HL-60 (cell line): ENCODE measurements around the gene PDCD2L.
A peak's percentile ranks its signal among the peaks of the same experiment; 100 is the strongest.

Experiments
- DNase-seq, 2 experiments: peaks; one replicate each; pipeline ENCODE4 v3.0.0-alpha.2; 2010 to 2020; ENCODE audit warnings: low read depth in 1 of 2, low spot score in 1 of 2
- H3K27ac ChIP-seq: fragments of 250-450 bp; sonication (Bioruptor Pico); replicated peaks from 2 replicates; pipeline ENCODE4 v1.5.1; 2020; ENCODE audit warnings: mild to moderate bottlenecking, moderate library complexity
- H3K27me3 ChIP-seq: fragments of 250-450 bp; sonication (Bioruptor Pico); 2 replicates; pipeline ENCODE4 v1.5.1; 2021; ENCODE audit warnings: mild to moderate bottlenecking, moderate library complexity; ENCODE audit not compliant: insufficient read depth, poor library complexity, severe bottlenecking
- H3K4me3 ChIP-seq: replicated peaks from 2 replicates; pipeline ENCODE4 v1.5.1; 2011; ENCODE audit warnings: mild to moderate bottlenecking, control low read depth, low read length; ENCODE audit not compliant: insufficient read depth
- GABPA ChIP-seq: IDR thresholded peaks from 2 replicates; pipeline ENCODE4 v1.6.1; 2012; ENCODE audit warnings: low read depth
- POLR2AphosphoS5 ChIP-seq: IDR thresholded peaks from 2 replicates; pipeline ENCODE4 v1.6.1; 2012; ENCODE audit warnings: low read depth
- REST ChIP-seq: IDR thresholded peaks from 2 replicates; pipeline ENCODE4 v1.6.1; 2012; ENCODE audit warnings: low read depth; ENCODE audit not compliant: insufficient replicate concordance
- SPI1 ChIP-seq: IDR thresholded peaks from 2 replicates; pipeline ENCODE4 v1.6.1; 2012; ENCODE audit warnings: low read depth, mild to moderate bottlenecking, borderline replicate concordance
- TF ChIP-seq, protein P1 (sequence below): IDR thresholded peaks from one replicate; pipeline ENCODE4 v1.5.1; 2011; ENCODE audit warnings: low read length, control low read depth, inconsistent platforms; ENCODE audit not compliant: insufficient read depth

Gene PDCD2L

GRCh38 chr19:34403784-34404108, 453 bp upstream of the PDCD2L start:
- no peak for TF ChIP-seq SPI1
- peak overlapping the region; percentile 66 for H3K27ac ChIP-seq
- H3K27me3 ChIP-seq = no peaks in the 10 kb centered on the region

DNA sequence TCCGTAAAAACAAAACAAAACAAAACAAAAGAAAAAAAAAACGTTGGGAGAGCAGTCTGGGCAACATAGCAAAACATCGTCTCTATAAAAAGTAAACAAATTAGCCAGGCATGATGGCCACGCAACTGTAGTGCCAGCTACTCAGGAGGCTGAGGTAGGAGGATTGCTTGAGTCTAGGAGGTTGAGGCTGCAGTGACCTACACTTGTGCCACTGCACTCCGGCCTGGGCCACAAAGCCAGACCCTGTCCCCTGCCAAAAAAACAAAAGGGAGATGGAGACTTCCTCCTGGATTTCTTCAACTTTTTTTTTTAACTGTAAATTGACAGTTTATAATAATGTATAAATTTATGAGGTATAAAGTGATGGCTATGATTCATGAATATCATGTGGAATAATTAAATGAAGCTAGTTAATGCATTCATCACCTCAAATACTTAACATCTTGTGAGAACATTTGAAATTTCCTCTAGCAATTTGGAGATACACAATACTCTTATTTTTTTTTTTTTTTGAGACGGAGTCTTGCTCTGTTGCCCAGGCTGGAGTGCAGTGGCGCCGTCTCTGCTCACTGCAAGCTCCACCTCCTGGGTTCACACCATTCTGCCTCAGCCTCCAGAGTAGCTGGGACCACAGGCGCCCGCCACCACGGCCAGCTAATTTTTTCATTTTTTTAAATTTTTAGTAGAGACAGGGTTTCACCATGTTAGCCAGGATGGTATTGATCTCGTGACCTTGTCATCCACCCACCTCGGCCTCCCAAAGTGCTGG, 1.9 kb downstream of the PDCD2L start:
- TF ChIP-seq GABPA (no peak), SPI1 (no peak), POLR2AphosphoS5 (no peak), REST (no peak)
- TF ChIP-seq, protein P1, sequence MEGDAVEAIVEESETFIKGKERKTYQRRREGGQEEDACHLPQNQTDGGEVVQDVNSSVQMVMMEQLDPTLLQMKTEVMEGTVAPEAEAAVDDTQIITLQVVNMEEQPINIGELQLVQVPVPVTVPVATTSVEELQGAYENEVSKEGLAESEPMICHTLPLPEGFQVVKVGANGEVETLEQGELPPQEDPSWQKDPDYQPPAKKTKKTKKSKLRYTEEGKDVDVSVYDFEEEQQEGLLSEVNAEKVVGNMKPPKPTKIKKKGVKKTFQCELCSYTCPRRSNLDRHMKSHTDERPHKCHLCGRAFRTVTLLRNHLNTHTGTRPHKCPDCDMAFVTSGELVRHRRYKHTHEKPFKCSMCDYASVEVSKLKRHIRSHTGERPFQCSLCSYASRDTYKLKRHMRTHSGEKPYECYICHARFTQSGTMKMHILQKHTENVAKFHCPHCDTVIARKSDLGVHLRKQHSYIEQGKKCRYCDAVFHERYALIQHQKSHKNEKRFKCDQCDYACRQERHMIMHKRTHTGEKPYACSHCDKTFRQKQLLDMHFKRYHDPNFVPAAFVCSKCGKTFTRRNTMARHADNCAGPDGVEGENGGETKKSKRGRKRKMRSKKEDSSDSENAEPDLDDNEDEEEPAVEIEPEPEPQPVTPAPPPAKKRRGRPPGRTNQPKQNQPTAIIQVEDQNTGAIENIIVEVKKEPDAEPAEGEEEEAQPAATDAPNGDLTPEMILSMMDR = no peak
- Histone ChIP-seq H3K27me3 (no peaks in the 10 kb centered on the region), H3K27ac (no peak overlapping the region), H3K4me3 (no peak overlapping the region)
- no peak for DNase-seq

More at GRCh38 chr19:34403784-34404108, 453 bp upstream of the PDCD2L start:
- H3K4me3 ChIP-seq = peak overlapping the region; percentile 100
- no peak for DNase-seq

GRCh38 chr19:34408411-34408810, 4.2 kb downstream of the PDCD2L start:
- DNase-seq = no peak
- TF ChIP-seq, protein P1 = no peak
- TF ChIP-seq REST (no peak), GABPA (no peak), POLR2AphosphoS5 (no peak), SPI1 (no peak)
- H3K27ac ChIP-seq = no peak overlapping the region
- no peaks in the 10 kb centered on the region for H3K27me3 ChIP-seq
- no peak overlapping the region for H3K4me3 ChIP-seq

GRCh38 chr19:34409189-34410164, 5.3 kb downstream of the PDCD2L start:
- H3K4me3 ChIP-seq = no peak overlapping the region
- TF ChIP-seq SPI1 (no peak), REST (no peak), POLR2AphosphoS5 (no peak), GABPA (no peak)
- TF ChIP-seq, protein P1 = no peak
- no peak overlapping the region for H3K27ac ChIP-seq
- no peaks in the 10 kb centered on the region for H3K27me3 ChIP-seq
- no peak for DNase-seq
